HL-60 (cell line): ENCODE measurements around the gene UBTD2.

Experiments
- DNase-seq, 2 experiments: peaks; one replicate each; pipeline ENCODE4 v3.0.0-alpha.2; 2010 to 2020; ENCODE audit warnings: low read depth in 1 of 2, low spot score in 1 of 2
- H3K27ac ChIP-seq: fragments of 250-450 bp; sonication (Bioruptor Pico); replicated peaks from 2 replicates; pipeline ENCODE4 v1.5.1; 2020; ENCODE audit warnings: mild to moderate bottlenecking, moderate library complexity
- H3K27me3 ChIP-seq: fragments of 250-450 bp; sonication (Bioruptor Pico); 2 replicates; pipeline ENCODE4 v1.5.1; 2021; ENCODE audit warnings: mild to moderate bottlenecking, moderate library complexity; ENCODE audit not compliant: insufficient read depth, poor library complexity, severe bottlenecking
- H3K4me3 ChIP-seq: replicated peaks from 2 replicates; pipeline ENCODE4 v1.5.1; 2011; ENCODE audit warnings: mild to moderate bottlenecking, control low read depth, low read length; ENCODE audit not compliant: insufficient read depth
- CTCF ChIP-seq: IDR thresholded peaks from one replicate; pipeline ENCODE4 v1.5.1; 2011; ENCODE audit warnings: low read length, control low read depth, inconsistent platforms; ENCODE audit not compliant: insufficient read depth
- GABPA ChIP-seq: IDR thresholded peaks from 2 replicates; pipeline ENCODE4 v1.6.1; 2012; ENCODE audit warnings: low read depth
- POLR2AphosphoS5 ChIP-seq: IDR thresholded peaks from 2 replicates; pipeline ENCODE4 v1.6.1; 2012; ENCODE audit warnings: low read depth
- REST ChIP-seq: IDR thresholded peaks from 2 replicates; pipeline ENCODE4 v1.6.1; 2012; ENCODE audit warnings: low read depth; ENCODE audit not compliant: insufficient replicate concordance
- SPI1 ChIP-seq: IDR thresholded peaks from 2 replicates; pipeline ENCODE4 v1.6.1; 2012; ENCODE audit warnings: low read depth, mild to moderate bottlenecking, borderline replicate concordance

The UBTD2 gene

GRCh38 chr5:172216345-172216744 is 67.2 kb downstream of the UBTD2 start:
- no peak overlapping the region for H3K27ac ChIP-seq
- no peak for TF ChIP-seq GABPA
- TF ChIP-seq CTCF = no peak
- TF ChIP-seq POLR2AphosphoS5 = no peak
- no peak for TF ChIP-seq REST
- no peak for TF ChIP-seq SPI1
- H3K27me3 ChIP-seq = no peaks in the 10 kb centered on the region
- no peak overlapping the region for H3K4me3 ChIP-seq
- no peak for DNase-seq

GRCh38 chr5:172213126-172213525 is 70.4 kb downstream of the UBTD2 start:
- no peak for DNase-seq
- no peak overlapping the region for H3K4me3 ChIP-seq
- no peaks in the 10 kb centered on the region for H3K27me3 ChIP-seq
- H3K27ac ChIP-seq = no peak overlapping the region
- TF ChIP-seq GABPA = no peak
- TF ChIP-seq SPI1 = no peak
- no peak for TF ChIP-seq POLR2AphosphoS5
- TF ChIP-seq CTCF = no peak
- no peak for TF ChIP-seq REST

GRCh38 chr5:172211676-172212075 is 71.9 kb downstream of the UBTD2 start:
- DNase-seq = no peak
- H3K27ac ChIP-seq = no peak overlapping the region
- H3K4me3 ChIP-seq = no peak overlapping the region
- no peak for TF ChIP-seq POLR2AphosphoS5
- TF ChIP-seq GABPA = no peak
- TF ChIP-seq CTCF = no peak
- TF ChIP-seq SPI1 = no peak
- TF ChIP-seq REST = no peak
- H3K27me3 ChIP-seq = no peaks in the 10 kb centered on the region
